Measurements from ENCODE around the gene PLK3.
"Not testable (repeated sequence)": the region's sequence is repeated elsewhere in the genome, so short reads cannot be mapped to it uniquely, and the experiment has no call there.

Gene PLK3

DNA sequence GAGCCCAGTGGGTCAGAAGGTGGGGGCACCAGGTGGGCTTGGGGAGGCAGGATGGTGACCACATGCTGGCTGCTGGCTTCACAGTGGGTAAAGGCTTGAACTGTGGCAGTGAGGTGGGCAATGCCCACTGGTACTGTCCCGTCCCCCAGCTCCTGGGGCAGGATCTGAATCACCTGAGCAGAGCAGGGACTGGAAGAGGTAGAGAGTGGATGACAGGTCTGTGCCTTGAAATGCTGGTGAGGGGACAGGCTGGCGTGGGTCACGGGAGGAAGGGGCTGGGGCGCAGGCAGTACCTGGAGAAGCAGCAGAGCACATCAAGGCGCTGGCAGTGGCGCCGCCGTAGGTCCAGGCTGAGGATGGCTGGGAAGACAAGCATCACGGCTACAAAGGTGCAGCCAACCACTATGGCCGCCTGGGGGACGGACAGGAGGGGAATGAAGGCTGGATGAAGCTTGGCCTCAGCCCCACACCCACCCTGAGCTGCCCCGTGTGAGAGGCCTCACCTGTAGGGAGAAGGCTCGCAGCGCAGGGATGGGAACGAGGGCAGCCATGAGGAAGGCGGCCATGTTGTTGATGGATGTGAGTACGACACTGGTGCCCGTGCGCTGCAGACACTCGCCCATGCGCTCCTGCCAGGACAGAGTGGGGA is 27.9 kb downstream of the PLK3 start:
- no peak for DNase-seq (ENCODE audit: low read depth in 3 of 3)

DNA sequence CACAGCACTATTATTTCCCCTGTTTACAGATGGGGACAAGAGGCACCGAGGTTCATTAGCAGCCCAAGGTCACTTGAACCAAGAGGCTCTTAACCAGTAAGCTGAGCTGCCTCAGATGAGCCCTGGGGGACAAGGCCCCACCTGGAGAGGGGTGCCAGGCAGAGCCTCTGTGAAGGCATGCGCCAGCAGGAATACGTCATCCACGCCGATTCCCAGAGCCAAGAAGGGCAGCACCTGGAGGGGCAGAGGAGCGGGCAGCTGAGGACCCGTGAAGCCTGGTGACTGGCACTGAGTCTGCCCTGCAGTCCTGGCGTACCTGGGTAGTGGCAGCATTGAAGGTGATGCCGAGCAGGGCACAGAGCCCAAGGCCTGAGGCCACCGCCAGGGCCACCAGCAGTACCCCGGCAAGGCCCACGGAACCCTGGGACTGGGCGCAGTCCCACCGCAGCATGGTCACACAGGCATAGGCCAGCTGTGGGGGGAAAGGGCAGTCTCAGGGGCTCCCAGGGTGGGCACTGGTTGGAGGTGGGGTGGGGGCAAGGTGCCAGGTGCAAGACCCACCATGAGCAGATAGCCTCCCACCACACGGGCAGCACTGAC is 28.8 kb downstream of the PLK3 start:
- DNase-seq (ENCODE audit: low read depth in 3 of 3): no peak

DNA sequence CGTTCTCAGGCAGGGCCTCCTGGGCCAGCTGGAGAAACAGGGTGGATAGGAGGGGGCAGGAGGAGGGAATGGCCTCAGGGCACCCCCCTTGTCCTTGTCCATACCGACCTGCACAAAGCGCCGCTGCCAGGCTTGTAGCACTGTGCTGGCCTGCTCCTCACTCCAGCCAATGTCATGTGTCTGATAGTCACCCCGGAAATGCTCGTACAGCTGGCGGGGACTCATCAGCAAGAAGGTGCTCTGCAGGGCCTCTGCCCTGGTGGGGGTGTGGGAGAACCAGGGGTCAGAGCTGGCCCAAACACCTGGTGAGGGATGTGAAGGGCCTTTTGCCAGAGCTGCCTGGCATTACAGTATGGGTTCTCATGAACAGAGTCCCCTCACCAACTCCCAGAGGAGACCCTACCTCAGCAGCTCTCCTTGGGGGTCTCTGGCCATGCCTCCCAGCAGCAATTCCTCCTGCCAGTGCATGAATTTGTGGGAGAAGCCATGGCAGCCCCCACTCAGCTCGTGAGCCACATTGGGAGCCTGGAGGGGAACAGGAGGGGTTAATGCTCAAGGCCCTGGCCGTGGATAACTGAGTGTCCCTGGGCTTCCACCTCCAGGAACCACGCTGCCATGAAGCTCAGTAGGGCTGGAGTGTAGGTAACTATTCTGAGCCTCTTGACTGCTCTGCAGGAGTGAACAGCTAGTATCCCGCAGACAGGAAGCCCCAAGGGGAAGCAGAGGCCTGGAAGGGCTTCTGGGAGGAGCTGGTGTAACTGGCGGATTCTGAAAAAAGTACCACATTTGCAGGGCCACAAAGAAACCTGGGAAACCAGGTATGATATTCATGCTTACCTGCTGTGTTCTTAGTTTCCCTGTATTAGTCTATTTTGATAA is 29.6 kb downstream of the PLK3 start:
- no peak for DNase-seq (ENCODE audit: low read depth in 3 of 3)

DNA sequence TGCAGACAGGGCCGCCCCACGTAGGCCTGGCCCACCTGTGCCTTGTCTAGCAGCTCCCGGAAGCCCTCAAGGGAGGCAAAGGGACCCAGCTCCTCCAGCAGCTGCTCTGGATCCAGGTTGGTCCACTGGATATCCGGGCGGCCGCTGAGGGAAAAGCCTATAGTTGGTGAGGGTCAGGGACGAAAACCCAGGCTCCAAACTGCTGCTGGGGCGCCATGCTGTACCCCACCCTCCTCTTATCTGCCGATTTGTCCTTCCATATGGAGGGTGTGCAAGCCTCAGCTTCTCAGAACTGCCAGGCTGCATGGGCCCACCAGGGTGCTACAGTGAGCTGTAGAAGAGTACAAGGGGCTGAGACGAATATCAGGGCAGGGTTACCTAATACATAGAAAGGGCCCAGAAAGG is 30.7 kb downstream of the PLK3 start:
- DNase-seq (ENCODE audit: low read depth in 3 of 3): no peak

DNA sequence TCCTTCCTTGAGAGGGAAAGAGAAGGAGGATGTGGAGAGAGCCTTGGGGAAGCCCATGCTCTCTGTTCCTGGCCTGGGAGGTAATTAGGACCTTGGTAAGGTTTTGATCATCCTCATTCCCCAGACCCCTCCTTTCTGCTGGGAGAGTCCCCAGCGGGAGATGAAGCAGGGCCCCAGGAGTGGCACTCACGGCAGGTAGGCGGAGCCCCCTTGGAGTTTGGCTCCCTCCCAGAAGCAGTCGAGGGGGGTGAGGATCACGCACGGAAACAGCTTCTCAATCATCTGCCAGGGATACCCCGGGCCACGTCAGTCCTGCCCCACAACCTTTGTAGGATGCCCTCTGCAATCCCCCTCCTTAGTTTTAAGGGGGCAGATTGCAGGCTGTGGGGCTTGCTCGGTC is 31.3 kb downstream of the PLK3 start:
- DNase-seq (ENCODE audit: low read depth in 3 of 3): no peak

DNA sequence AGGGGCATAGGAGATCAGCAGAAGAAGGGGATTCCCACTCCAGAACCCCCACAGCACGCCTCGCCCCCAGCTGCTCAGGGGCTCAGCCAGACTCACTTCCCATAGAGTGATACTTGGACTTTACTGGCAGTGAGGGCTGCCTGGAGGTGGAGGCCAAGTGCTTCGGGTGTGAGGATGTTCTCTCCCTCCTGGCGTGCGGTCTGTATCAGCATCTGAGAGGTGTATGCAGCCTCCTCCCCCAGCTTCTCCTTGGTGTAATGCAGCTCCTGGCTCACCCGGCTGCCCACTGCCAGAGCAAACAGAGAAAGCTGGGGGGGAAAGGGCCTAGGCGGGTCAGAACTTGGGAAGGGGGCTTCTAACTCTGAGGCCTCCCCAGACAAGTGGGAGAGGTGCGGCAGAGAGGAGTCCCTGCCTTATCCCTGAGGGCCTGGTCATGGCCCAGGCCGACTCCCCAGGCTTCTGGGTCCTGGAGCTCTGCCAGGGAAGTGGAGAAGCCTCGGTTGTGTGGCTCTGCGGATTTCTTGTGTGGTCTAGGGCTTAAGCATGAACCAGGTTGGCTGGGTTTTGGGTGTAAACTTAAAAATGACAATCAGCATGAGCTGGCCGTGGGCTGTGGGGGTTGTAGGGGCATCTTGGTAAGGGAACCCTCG is 32.0 kb downstream of the PLK3 start:
- DNase-seq (ENCODE audit: low read depth in 3 of 3): no peak

DNA sequence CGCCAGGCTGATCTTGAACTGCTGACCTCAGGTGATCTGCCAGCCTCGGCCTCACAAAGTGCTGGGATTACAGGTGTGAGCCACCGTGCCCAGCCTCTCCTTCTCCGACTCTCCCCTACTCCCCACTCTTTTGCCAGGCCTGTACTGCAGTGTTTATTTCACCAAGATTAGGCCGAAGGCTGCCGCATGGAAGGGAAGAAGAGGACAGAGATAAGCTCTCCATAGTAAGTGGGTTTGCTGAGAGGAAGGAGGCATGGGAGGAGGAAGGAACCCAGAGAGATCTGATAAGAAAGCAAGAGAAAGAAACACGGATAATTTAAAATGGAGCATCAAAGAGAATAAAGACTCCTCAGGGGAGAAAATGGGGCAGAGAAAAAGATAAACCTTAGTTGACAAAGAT is 34.2 kb downstream of the PLK3 start:
- no peak for DNase-seq (ENCODE audit: low read depth in 3 of 3)

DNA sequence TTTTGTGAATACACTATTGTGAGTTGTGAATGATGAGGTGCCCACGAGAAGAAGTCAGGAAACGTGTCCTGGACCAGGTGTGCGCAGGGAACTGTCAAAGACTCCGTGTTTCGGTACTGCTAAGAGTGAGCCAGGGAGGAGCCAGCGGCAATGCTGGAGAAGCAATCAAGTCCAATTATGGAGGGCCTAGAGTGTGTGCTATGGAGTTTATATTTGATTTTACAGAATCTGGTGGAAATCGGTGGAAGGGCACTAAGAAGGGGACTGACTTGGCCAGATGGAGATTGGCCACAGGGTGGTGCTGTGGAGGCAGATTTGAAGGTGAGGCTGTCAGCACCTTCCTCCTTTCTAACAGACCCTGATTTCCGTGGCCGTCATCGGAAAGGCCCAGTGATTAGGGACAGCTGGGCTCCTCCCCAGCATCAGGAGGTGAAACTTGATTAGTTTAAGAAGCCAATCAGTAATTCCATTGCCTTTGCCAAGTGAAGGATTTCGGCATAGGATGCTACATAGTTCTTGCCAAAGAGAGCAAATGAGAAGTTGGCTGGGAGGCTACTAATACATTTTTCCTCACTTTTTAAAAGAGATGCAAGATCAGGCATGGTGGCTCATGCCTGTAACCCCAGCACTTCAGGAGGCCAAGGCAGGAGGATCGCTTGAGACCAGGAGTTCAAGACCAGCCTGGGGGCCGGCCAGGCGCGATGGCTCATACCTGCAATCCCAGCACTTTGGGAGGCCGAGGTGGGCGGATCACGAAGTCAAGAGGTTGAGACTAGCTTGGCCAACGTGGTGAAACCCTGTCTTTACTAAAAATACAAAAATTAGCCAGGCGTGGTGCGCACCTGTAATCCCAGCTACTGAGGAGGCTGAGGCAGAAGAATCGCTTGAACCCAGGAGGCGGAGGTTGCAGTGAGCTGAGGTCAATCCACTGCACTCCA is 35.8 kb downstream of the PLK3 start:
- DNase-seq (ENCODE audit: low read depth in 3 of 3): peak; percentile 72 to 80 (median 77)

DNA sequence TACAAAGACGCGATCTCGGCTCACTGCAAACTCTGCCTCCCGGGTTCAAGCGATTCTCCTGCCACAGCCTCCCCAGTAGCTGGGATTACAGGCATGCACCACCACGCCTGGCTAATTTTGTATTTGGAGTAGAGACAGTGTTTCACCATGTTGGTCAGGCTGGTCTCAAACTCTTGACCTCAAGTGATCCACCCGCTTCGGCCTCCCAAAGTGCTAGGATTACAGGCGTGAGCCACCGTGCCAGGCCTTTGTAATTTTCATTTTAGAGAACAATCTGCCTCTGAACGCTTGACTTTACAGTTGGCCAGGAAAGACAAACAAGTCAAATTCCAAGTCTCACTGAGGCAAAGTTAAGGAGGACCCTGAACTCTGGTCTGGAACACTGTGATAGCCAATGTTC is 38.1 kb downstream of the PLK3 start:
- DNase-seq (ENCODE audit: low read depth in 3 of 3): not testable (repeated sequence)

DNA sequence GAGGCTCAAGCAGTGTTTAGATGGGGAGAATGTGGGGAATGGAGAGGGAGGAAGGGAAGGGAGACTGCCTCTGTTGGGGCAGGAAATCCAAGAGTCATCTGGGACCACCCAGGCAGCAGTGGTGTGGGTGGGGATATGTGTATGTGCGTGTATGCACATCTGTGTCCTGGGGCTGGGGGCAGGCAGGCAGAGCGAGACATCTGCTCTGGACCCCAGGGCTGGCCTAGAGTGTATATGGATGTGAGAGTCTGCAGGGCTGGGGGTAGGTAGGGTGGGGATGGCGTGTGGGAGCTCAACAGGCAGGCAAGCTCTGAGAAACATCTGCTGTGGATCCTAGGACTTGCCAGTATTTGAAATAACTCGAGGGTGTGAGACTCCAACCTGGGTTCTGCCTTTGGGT is 39.4 kb downstream of the PLK3 start:
- no peak for DNase-seq (ENCODE audit: low read depth in 3 of 3)

DNA sequence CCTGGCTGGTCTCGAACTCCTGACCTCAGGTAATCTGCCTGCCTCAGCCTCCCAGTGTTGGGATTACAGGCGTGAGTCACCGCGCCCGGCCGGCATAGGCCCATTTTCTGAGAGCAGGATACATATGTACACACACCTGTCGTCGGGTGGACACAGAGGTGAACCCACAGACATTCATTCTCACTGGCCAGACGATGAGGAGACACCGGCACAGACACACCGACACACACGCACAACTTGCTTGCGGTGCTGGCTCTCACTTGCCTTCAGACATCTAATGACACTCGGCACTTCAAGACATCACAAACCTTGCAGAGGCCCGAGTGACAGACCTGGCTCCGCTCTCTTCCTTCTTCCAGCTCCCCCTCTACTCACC is 42.3 kb downstream of the PLK3 start:
- no peak for DNase-seq (ENCODE audit: low read depth in 3 of 3)

DNA sequence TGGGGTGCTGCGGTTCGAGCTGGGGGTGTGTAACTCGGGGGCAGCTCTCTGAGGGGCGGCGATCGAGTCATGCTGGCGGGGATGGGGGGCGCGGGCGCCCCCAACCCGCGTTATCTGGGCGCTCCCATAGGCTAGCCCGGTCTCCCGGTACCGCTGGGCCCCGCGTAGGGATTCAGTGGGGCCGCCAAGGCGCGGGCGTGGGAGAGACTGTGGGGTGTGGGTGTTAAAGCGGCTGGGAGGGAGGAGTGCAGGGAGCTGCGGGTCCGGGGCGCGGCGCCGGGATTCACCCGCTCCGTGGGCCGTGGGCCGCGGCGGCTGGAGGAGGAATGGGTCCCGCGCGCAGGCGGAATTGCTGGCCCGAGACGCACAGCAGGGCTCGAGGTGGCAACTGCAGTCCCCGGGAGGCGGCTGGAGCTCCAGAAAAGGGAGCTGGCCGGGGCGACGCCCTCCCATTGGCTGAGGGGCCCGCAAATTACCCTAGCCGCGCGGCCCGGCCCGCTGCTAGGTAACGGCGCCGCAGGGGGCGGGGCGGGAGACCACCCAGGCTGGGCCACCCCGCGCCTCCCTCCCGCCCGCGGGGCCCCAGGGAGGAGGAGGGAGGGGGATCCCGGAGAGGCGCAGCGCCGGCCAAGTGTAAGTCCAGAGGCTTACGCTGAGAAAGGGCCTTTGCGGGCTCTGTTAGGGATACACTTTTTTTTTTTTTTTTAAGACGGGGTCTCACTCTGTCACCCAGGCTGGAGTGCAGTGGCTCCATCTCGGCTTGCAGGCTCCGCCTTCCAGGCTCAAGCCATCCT is 42.9 kb downstream of the PLK3 start, which contains the start of gene PTCH2:
Gene PTCH2 (minus strand): TSS at position 392 of the 794 bp plus-strand sequence. CDS start 321 bp downstream, at position 71.
- no peak for DNase-seq (ENCODE audit: low read depth in 3 of 3)

DNA sequence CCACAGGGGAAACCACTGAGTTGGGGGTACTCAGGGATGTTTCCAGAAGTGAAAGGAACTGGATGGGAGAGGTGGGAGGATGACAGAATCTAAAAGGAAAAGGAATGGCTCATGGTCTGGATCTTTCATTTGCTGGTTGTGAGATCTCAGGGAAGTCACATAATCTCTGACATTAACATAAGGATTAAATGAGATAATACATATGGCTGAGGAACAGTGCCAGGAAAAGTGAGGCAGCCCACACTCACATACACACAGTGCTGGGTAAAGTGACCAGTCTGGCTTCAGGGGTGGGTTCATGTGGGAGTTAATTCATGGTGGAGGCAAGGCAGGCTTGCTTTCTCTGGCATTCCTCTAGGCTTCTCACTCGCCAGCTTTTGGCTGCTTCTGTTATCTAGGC is 46.8 kb downstream of the PLK3 start:
- DNase-seq (ENCODE audit: low read depth in 3 of 3): no peak

DNA sequence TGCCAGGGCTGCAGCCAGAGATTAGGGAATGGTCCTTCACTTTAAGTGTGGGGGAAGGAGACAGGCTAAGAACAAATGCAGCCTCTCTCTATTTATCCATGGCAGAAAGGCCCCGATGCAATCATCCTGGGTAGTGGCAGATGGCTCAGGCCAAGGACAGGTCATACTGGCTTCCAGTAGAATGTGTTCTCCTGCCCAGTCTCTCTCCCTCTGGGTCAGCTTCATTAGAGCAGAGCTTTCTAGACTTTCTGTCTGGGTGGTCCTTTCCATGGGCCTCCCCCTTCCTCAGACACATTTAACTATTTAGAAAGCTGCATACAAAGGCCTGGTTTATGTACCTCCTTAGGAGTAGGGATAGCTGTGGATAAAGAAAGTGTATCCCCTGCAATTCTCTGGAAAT is 47.7 kb downstream of the PLK3 start:
- DNase-seq (ENCODE audit: low read depth in 3 of 3): no peak

DNA sequence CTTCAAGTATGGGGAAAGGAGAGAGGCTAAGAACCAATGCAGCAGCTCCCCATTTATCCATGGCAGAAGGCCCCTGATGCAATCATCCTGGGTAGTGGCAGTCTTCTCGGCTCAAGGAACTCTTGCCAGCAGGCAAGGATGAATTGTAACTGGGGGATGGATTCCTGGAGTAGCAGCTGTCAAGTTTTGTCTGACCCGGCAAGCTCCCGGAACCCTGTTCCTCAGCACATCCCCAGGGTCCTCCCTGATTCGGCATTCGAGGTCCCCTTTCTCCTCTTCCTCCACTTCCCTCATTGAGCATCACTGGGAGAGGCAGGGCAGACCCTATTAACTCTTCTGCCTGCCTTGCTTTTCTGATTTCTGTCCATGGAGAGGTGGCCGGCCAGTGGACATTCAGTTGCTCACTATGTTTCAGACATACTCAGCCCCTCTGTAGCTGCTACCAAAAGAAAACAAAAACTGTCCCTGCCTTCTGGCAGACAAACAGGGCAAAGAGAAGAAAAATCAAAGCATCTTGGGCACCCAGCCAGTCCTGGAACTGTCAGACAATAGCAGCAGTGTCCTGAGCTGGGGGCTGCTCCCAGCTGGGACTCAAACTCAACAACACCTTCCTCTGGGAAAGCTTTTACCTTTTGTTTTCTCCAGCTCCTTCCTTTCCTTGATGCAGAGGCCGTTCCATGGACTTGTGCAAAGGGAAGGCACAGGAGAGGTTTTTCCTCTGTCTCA is 48.4 kb downstream of the PLK3 start:
- no peak for DNase-seq (ENCODE audit: low read depth in 3 of 3)

DNA sequence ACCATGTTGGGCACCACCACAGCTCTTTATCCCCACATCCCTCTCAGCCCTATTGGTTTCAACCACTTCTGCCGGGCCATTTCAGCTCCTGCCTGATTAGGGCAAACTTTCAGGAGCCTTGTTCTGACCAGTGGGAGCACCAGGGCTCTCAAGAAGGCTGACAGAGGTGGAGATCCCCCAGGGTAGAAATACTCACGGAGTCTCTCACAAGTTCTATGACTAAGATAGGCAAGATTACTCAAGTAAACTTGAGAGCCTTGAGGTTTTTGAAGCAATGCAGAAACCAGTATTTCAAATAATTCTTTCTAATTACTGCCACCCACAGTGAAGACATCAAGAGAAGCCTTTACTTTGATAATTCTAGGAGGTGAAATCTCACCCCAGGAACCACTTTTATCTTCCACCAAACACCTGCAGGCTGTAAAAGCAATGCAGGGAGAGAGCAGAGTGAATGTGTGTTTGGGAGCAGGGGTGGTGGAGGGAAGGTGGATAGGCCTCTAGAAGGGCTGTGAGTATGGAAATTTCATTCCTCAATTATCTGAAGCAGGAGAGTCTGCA is 49.5 kb downstream of the PLK3 start:
- no peak for DNase-seq (ENCODE audit: low read depth in 3 of 3)

DNA sequence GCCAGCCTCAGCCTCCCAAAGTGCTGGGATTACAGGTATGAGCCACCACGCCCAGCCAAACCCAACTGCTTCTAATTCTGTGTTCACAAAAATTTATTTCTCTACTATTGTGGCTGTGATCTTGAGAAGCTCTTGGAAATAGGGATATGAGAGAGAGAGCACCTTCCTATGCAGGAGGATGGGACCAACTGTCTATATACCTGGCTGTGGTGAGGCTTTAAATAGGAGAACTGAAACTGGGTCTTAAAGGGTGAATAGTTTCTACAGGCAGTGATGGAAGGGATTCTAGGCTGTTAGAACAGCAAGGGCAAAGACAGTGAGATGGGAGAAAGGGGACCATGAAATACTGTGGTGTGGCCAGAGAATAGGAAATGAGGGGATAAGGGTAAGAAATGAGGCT is 51.1 kb downstream of the PLK3 start:
- DNase-seq (ENCODE audit: low read depth in 3 of 3): no peak

DNA sequence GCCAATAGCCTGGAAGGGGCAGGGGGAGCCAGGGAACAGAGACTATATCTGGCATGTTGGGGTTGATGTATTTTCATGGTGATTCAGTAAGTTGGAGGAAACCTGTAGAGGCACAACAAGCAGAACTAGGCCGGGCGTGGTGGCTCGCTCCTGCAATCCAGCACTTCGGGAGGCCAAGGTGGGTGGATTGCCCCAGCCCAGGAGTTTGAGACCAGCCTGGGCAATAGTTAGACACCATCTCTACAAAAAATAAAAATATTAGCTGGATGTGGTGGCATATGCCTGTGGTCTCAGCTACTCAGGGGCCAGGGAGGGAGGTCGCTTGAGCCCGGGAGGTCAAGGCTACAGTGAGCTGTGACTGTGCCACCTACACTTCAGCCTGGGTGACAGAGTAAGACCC is 53.0 kb downstream of the PLK3 start:
- DNase-seq (ENCODE audit: low read depth in 3 of 3): no peak

DNA sequence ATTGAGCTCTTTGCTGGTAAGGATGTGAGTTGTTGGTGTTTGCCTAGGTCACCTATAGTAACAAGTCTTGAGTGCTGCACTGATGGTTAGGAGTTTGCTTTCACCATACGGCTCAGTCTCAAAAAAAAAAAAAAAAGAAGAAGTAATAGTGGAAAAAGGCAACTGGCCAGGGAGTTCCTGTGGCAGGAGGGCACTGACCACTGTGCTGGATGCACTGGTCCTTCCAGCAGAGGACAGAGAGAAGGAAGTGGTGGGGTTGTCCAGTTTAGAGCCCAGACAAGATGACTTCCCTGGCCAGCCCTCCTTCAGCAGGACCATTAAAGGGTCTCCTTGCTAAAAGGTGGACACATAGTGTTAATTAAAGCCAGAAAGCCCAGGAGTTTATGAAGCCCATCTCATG is 54.8 kb downstream of the PLK3 start:
- no peak for DNase-seq (ENCODE audit: low read depth in 3 of 3)

All from stimulated activated CD4-positive, alpha-beta T cell treated with anti-CD3 and anti-CD28 coated beads, TNF-alpha, amount 100 ng/mL, for 4 hours (primary cell).